Caco-2 (cell line): ENCODE data around the gene STRBP. TPM values are rescaled to one million over a fixed set of nuclear protein-coding genes. Genes with fewer than 3 reads are reported as not detected.

ENCODE experiments used
- BruUV-seq: library from RNA; stranded (reverse); fragments of 400-500 nt; replicated peaks from 2 replicates; lab custom pipeline; 2021; lab: Mats Ljungman, UMichigan
- CTCF ChIA-PET: fragments of 300-600 bp; sonication (Branson Sonifier 250); formaldehyde crosslinking; loops from one replicate; lab custom pipeline; 2022; ENCODE audit warnings: antibody characterized with exemption; lab: Charles Lee
- POLR2A ChIA-PET: fragments of 300-600 bp; sonication (Branson Sonifier 250); formaldehyde crosslinking; loops from one replicate; lab custom pipeline; 2022; ENCODE audit warnings: antibody characterized with exemption; lab: Charles Lee
- DNase-seq, 2 experiments: peaks; one replicate each; pipeline versions ENCODE4 v3.0.0 to v3.0.0-alpha.2; 2020 to 2022
- H3K27me3 ChIP-seq: replicated peaks from 2 replicates; pipeline ENCODE4 v1.6.0; 2011; ENCODE audit warnings: low read length; ENCODE audit not compliant: control insufficient read depth, insufficient read depth
- H3K36me3 ChIP-seq: 2 replicates; pipeline ENCODE4 v1.5.1; 2011; ENCODE audit warnings: low read length; ENCODE audit not compliant: control insufficient read depth, insufficient read depth
- H3K4me1 ChIP-seq: fragments of 250-450 bp; sonication (Bioruptor Pico); 2 replicates; pipeline ENCODE4 v1.5.1; 2020; ENCODE audit warnings: mild to moderate bottlenecking
- H3K4me3 ChIP-seq: 2 replicates; pipeline ENCODE4 v1.5.1; 2011; ENCODE audit warnings: low read depth, mild to moderate bottlenecking, control low read depth, low read length
- H3K9me3 ChIP-seq: fragments of 250-450 bp; sonication (Bioruptor Pico); 2 replicates; pipeline ENCODE4 v1.5.1; 2020; ENCODE audit warnings: mild to moderate bottlenecking, moderate library complexity
- H3K27ac Mint-ChIP-seq: one replicate; pipeline ENCODE4 v1.8.0; 2022; ENCODE audit warnings: mixed read lengths; ENCODE audit not compliant: unreplicated experiment
- H3K27me3 Mint-ChIP-seq: one replicate; pipeline ENCODE4 v1.8.0; 2022; ENCODE audit warnings: mixed read lengths; ENCODE audit not compliant: insufficient read depth, unreplicated experiment
- H3K36me3 Mint-ChIP-seq: one replicate; pipeline ENCODE4 v1.8.0; 2022; ENCODE audit warnings: mild to moderate bottlenecking, mixed read lengths; ENCODE audit not compliant: insufficient read depth, unreplicated experiment
- H3K4me1 Mint-ChIP-seq: one replicate; pipeline ENCODE4 v1.8.0; 2022; ENCODE audit warnings: low read depth, mixed read lengths; ENCODE audit not compliant: unreplicated experiment
- H3K4me3 Mint-ChIP-seq: one replicate; pipeline ENCODE4 v1.8.0; 2022; ENCODE audit warnings: mild to moderate bottlenecking, moderate library complexity, mixed read lengths; ENCODE audit not compliant: unreplicated experiment
- H3K9me3 Mint-ChIP-seq: one replicate; pipeline ENCODE4 v1.8.0; 2022; ENCODE audit warnings: mixed read lengths; ENCODE audit not compliant: unreplicated experiment
- intact Hi-C: fragments of 100-400 bp; cut with micrococcal nuclease; formaldehyde crosslinking; loops from one replicate; pipeline ENCODE4 v1.10.0; 2022; ENCODE audit not compliant: unreplicated experiment
- total RNA-seq: library from RNA; stranded (reverse); gene quantifications from 2 replicates; pipeline ENCODE4 v1.2.3, GENCODE V29; 2022
- TF ChIP-seq, protein P1 (sequence below), 2 experiments: fragments of 200-600 bp in 1 of 2; IDR thresholded peaks; 1 replicate in 1 of 2; 2 replicates in 1 of 2; pipeline versions ENCODE4 v1.5.1 to v1.8.0; 2011 to 2022; ENCODE audit warnings: antibody characterized with exemption in 1 of 2, control low read depth in 1 of 2, inconsistent platforms in 1 of 2, low read depth in 1 of 2, low read length in 1 of 2, mild to moderate bottlenecking in 1 of 2, moderate library complexity in 1 of 2; ENCODE audit not compliant: insufficient read depth in 1 of 2, severe bottlenecking in 1 of 2, unreplicated experiment in 1 of 2

Gene STRBP
- total RNA-seq, 1 experiment from 2014 or later, result 43.5 TPM

DNA sequence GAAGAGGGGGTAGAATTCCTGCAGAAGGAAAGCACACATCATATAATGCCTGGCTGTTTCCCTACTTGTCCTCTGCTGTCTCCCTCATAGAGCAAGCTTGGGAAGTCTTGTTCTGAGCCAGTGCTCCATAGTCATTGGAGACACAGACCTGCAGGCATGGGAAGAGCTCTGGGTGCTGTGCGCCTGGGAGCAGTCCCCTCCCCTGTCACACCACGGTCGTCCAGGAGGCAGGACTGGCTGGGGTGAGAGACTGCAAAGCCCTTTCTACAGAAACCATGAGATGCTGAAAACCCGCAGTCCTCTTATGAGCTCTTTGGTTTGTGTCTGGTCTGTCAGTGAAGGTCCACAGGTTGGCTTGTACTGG is 170.3 kb downstream of the STRBP start:
- Histone ChIP-seq H3K9me3 (no peaks in the 10 kb centered on the region), H3K27me3 (no peaks in the 10 kb centered on the region), H3K4me3 (no peak overlapping the region), H3K4me1 (peaks cover 27% of the 10 kb centered on the region), H3K36me3 (peaks cover 4% of the 10 kb centered on the region; the same call in 1 of the 2 replicates)
- TF ChIP-seq, protein P1, sequence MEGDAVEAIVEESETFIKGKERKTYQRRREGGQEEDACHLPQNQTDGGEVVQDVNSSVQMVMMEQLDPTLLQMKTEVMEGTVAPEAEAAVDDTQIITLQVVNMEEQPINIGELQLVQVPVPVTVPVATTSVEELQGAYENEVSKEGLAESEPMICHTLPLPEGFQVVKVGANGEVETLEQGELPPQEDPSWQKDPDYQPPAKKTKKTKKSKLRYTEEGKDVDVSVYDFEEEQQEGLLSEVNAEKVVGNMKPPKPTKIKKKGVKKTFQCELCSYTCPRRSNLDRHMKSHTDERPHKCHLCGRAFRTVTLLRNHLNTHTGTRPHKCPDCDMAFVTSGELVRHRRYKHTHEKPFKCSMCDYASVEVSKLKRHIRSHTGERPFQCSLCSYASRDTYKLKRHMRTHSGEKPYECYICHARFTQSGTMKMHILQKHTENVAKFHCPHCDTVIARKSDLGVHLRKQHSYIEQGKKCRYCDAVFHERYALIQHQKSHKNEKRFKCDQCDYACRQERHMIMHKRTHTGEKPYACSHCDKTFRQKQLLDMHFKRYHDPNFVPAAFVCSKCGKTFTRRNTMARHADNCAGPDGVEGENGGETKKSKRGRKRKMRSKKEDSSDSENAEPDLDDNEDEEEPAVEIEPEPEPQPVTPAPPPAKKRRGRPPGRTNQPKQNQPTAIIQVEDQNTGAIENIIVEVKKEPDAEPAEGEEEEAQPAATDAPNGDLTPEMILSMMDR (IDR thresholded peaks at IDR 0.05; ENCODE audit: insufficient read depth in 1 of 2, low read depth in 1 of 2, low read length in 1 of 2, severe bottlenecking in 1 of 2, unreplicated experiment in 1 of 2), result no peak
- intact Hi-C loops, result no loop called here
- Mint-ChIP-seq H3K27me3 (no peaks in the 10 kb centered on the region), H3K9me3 (no peaks in the 10 kb centered on the region), H3K4me1 (peaks cover 11% of the 10 kb centered on the region), H3K27ac (no peak overlapping the region), H3K36me3 (peaks cover 76% of the 10 kb centered on the region), H3K4me3 (no peak overlapping the region)
- CTCF ChIA-PET, result no interaction called here
- BruUV-seq, result no TSS peak
- POLR2A ChIA-PET, result no interaction called here
- no peak for DNase-seq

DNA sequence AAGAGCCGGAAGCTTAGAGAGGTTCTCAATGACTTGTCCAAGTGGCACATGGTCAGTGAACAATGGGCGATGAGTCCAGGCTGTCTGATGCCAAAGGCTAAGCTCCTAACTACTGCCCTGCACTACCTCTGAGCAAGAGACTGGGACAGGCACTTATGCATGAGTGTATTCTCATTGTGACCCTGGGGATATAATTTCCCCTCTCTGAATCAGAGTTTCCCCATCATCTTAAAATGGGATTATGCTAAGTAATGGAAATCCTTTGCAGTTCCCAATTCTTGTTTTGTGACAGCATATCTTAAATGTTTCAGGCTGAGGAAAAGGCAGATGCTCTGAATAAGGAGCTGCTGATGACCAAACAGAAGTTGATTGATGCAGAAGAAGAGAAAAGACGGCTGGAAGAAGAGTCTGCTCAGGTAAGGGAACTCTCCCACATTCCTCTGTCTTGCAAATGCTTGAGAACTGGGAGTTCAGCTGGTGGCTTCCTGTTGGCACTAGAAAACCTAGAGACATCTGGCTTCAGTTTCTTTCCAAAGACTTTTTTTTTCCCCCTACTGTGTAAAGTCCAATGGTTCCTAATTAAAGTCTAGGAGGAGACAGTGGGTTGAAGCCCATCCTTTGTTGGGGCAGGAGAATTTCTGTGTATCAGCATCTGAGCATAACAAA is 170.8 kb downstream of the STRBP start:
- Histone ChIP-seq H3K4me3 (no peak overlapping the region), H3K4me1 (peaks cover 22% of the 10 kb centered on the region), H3K9me3 (no peaks in the 10 kb centered on the region), H3K27me3 (no peaks in the 10 kb centered on the region), H3K36me3 (peaks cover 4% of the 10 kb centered on the region; the same call in 1 of the 2 replicates)
- POLR2A ChIA-PET, result no interaction called here
- BruUV-seq, result no TSS peak
- intact Hi-C loops, result no loop called here
- H3K36me3 Mint-ChIP-seq, result peaks cover 74% of the 10 kb centered on the region
- CTCF ChIA-PET, result no interaction called here
- no peaks in the 10 kb centered on the region for H3K9me3 Mint-ChIP-seq
- H3K27ac Mint-ChIP-seq, result no peak overlapping the region
- H3K4me3 Mint-ChIP-seq, result no peak overlapping the region
- TF ChIP-seq, protein P1 (IDR thresholded peaks at IDR 0.05; ENCODE audit: insufficient read depth in 1 of 2, low read depth in 1 of 2, low read length in 1 of 2, severe bottlenecking in 1 of 2, unreplicated experiment in 1 of 2), result no peak
- no peak for DNase-seq
- no peaks in the 10 kb centered on the region for H3K27me3 Mint-ChIP-seq
- H3K4me1 Mint-ChIP-seq, result peaks cover 6% of the 10 kb centered on the region

DNA sequence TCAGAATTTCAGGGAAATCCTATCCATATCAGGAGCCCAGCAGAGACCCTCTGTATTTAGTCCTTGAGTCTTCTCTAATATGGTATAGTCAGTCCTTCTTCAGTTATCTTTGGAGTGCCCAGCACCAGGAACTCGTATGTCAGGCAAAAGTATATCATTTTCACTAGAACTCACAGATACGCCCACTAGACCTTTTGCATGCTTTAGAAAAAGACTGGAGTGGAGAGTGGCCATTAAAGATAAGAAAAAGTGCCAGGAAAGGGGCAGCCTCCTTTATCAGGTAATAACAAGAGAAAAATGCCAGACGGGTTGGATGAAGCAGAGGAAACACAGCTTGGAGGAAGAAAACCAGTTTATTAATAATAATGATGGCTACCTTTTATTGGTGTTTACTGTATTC is 171.4 kb downstream of the STRBP start:
- H3K4me1 ChIP-seq, result peaks cover 17% of the 10 kb centered on the region
- intact Hi-C loops, result no loop called here
- H3K27me3 Mint-ChIP-seq, result no peaks in the 10 kb centered on the region
- H3K4me3 Mint-ChIP-seq, result no peak overlapping the region
- H3K27ac Mint-ChIP-seq, result no peak overlapping the region
- peaks cover 74% of the 10 kb centered on the region for H3K36me3 Mint-ChIP-seq
- ChIA-PET CTCF (no interaction called here), POLR2A (no interaction called here)
- no peak overlapping the region for H3K4me3 ChIP-seq
- DNase-seq, result no peak
- H3K9me3 Mint-ChIP-seq, result no peaks in the 10 kb centered on the region
- H3K27me3 ChIP-seq, result no peaks in the 10 kb centered on the region
- no peaks in the 10 kb centered on the region for H3K4me1 Mint-ChIP-seq
- peaks cover 2% of the 10 kb centered on the region; the same call in 1 of the 2 replicates for H3K36me3 ChIP-seq
- no peaks in the 10 kb centered on the region for H3K9me3 ChIP-seq
- BruUV-seq, result no TSS peak
- TF ChIP-seq, protein P1 (IDR thresholded peaks at IDR 0.05; ENCODE audit: insufficient read depth in 1 of 2, low read depth in 1 of 2, low read length in 1 of 2, severe bottlenecking in 1 of 2, unreplicated experiment in 1 of 2), result no peak
